HepG2 (cell line): Measurements from ENCODE around the gene TKFC. TPM values are rescaled to one million over a fixed set of nuclear protein-coding genes. Genes with fewer than 3 reads are reported as not detected.

Experiments
- CEBPB ChIP-seq: IDR thresholded peaks from 2 replicates; pipeline ENCODE4 v1.6.1; 2011; ENCODE audit warnings: low read depth, low read length, improper control_type of control experiment, borderline replicate concordance
- IRX3 ChIP-seq: sonication (generic); formaldehyde crosslinking; IDR thresholded peaks from 2 replicates; pipeline ENCODE4 v1.8.1; 2023; ENCODE audit warnings: mild to moderate bottlenecking, low read depth, missing genetic modification reagents, borderline replicate concordance
- MAF1 ChIP-seq: sonication (generic); formaldehyde crosslinking; IDR thresholded peaks from 2 replicates; pipeline ENCODE4 v1.5.0; 2020; ENCODE audit warnings: missing genetic modification reagents, borderline replicate concordance
- MEF2D ChIP-seq: sonication (generic); formaldehyde crosslinking; IDR thresholded peaks from 2 replicates; pipeline ENCODE4 v1.5.1; 2020; ENCODE audit warnings: mild to moderate bottlenecking, missing genetic modification reagents
- PCBP2 ChIP-seq: fragments of 200-400 bp; formaldehyde crosslinking; optimal IDR thresholded peaks from 2 replicates; pipeline ENCODE3; 2018; ENCODE audit warnings: low read length, low read depth; ENCODE audit not compliant: poor library complexity, severe bottlenecking
- PLRG1 ChIP-seq: fragments of 450-650 bp; conservative IDR thresholded peaks from 2 replicates; pipeline ENCODE4 v1.6.1; 2016
- POLR2G ChIP-seq: fragments of 200-400 bp; formaldehyde crosslinking; IDR thresholded peaks from 2 replicates; pipeline ENCODE4 v1.6.1; 2018; ENCODE audit warnings: mild to moderate bottlenecking, low read depth, low read length, moderate library complexity
- RBM39 ChIP-seq: fragments of 200-400 bp; formaldehyde crosslinking; IDR thresholded peaks from one replicate; pipeline ENCODE4 v1.6.1; 2018; ENCODE audit warnings: antibody characterized with exemption, mild to moderate bottlenecking, low read depth, low read length; ENCODE audit not compliant: poor library complexity, severe bottlenecking
- ZMYM4 ChIP-seq: sonication (generic); formaldehyde crosslinking; IDR thresholded peaks from 2 replicates; pipeline ENCODE4 v1.8.1; 2023; ENCODE audit warnings: mild to moderate bottlenecking, missing genetic modification reagents
- ZNF232 ChIP-seq: sonication (generic); formaldehyde crosslinking; IDR thresholded peaks from 2 replicates; pipeline ENCODE4 v1.4.0; 2020; ENCODE audit warnings: missing genetic modification reagents, borderline replicate concordance
- ZNF432 ChIP-seq: sonication (generic); formaldehyde crosslinking; IDR thresholded peaks from 2 replicates; pipeline ENCODE4 v1.5.0; 2020; ENCODE audit warnings: missing genetic modification reagents, mild to moderate bottlenecking, borderline replicate concordance
- ZNF563 ChIP-seq: sonication (generic); formaldehyde crosslinking; IDR thresholded peaks from 2 replicates; pipeline ENCODE4 v1.8.0; 2022; ENCODE audit warnings: mild to moderate bottlenecking, moderate library complexity, missing genetic modification reagents
- ZNF703 ChIP-seq: sonication (generic); formaldehyde crosslinking; IDR thresholded peaks from 2 replicates; pipeline ENCODE4 v1.5.1; 2020; ENCODE audit warnings: missing genetic modification reagents, mild to moderate bottlenecking, moderate library complexity, borderline replicate concordance
- ZNF737 ChIP-seq: sonication (generic); formaldehyde crosslinking; IDR thresholded peaks from 2 replicates; pipeline ENCODE4 v1.5.0; 2020; ENCODE audit warnings: missing genetic modification reagents, mild to moderate bottlenecking, borderline replicate concordance
- ZNF878 ChIP-seq: sonication (generic); formaldehyde crosslinking; IDR thresholded peaks from 2 replicates; pipeline ENCODE4 v1.8.1; 2023; ENCODE audit warnings: mild to moderate bottlenecking, missing genetic modification reagents, moderate library complexity
- ZSCAN12 ChIP-seq: sonication (generic); formaldehyde crosslinking; IDR thresholded peaks from 2 replicates; pipeline ENCODE4 v1.9.0; 2021; ENCODE audit warnings: mild to moderate bottlenecking, missing genetic modification reagents
- polyA plus RNA-seq, 8 experiments: library from polyadenylated mRNA; depleted of rRNA in 3 of 8; stranded (reverse) in 7 of 8; unstranded in 1 of 8; fragments of >200 nt; fragmentation: Illumina TruSeq in 4 of 8; extraction: Trizol in 4 of 8; gene quantifications; 2 replicates each; pipeline versions ENCODE4 v1.2.1 to v1.2.3, GENCODE V29; 2011 to 2016; ENCODE audit warnings: low read depth in 4 of 8, missing spikeins in 1 of 8, mixed read lengths in 1 of 8; ENCODE audit not compliant: insufficient read depth in 1 of 8
- total RNA-seq, 5 experiments: library from RNA; depleted of rRNA; stranded (reverse); fragments of >200 nt; fragmentation: Illumina TruSeq; extraction: Trizol; gene quantifications; 2 replicates each; pipeline ENCODE4 v1.2.3, GENCODE V29; 2016; ENCODE audit warnings: low read depth in 1 of 5
- TF ChIP-seq, protein P1 (sequence below): sonication (generic); formaldehyde crosslinking; IDR thresholded peaks from 2 replicates; pipeline ENCODE4 v1.4.0; 2020; ENCODE audit warnings: mild to moderate bottlenecking, missing genetic modification reagents
- TF ChIP-seq, protein P2 (sequence below): sonication (generic); formaldehyde crosslinking; IDR thresholded peaks from 2 replicates; pipeline ENCODE4 v1.8.0; 2022; ENCODE audit warnings: low read depth, missing genetic modification reagents

The TKFC gene
- total and polyA plus RNA-seq, 2 of the 13 experiments (the other 11 are each of a cell fraction or from before 2014, with no cell fraction given) = 147 to 197 TPM

DNA sequence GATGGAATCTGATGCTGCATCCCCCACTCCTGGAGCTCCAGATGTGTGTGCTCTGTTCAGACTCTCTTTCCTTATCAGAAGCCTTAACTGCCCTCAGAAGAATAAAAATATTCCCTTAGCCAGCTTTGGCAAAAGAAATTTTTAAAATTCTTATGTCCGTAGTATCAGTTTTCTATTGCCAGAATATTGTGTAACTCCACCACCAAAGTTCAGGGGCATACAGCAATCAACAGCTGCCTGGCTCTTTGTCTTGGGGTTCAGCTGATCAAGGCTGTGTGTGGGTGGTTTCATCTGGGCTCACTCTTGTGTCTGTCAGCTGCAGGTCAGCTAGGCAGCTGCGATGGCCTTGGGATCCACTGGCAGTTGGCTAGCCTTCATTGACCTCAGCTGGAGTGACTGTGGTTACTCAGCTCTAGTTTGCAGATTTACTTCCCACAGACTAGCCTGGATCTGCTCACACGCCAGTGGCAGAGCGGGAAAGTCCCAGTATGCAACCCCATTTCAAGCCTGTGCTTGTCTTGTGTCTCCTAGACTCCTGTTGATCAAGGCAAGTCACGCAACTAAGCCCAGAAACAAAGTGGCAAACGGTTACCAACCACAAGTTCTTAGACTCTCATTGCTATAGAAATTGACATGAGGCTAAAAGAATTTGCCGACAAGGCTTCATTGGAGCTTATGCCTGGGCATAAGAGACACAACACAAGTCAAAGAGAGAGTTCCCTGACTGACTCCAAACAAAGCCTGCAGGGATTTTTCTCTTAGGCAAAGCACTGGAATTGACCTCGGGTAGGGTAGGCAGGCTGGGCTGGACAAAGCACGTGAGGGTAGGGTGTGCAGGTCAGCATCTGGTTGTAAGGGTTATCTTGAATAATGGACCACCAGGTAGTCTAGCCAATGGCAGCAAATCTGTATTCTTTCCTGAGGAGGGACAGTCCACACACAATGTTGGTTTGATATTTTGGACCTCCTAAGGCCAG, 36.6 kb downstream of the TKFC start (continued):
- TF ChIP-seq ZNF703 (CRISPR knock-in tag) (no peak), ZNF878 (CRISPR knock-in tag) (no peak), RBM39 (no peak), PLRG1 (no peak), ZSCAN12 (CRISPR knock-in tag) (no peak), PCBP2 (no peak), ZNF563 (CRISPR knock-in tag) (peak; percentile 66; the same call in 1 of the 2 replicates), IRX3 (CRISPR knock-in tag) (no peak), MAF1 (no peak), ZNF232 (CRISPR knock-in tag) (no peak), MEF2D (peak; percentile 51; the same call in 1 of the 2 replicates), ZNF432 (CRISPR knock-in tag) (no peak), ZMYM4 (no peak), CEBPB (peak; percentile 93), ZNF737 (CRISPR knock-in tag) (no peak), POLR2G (no peak)
- TF ChIP-seq, protein P1, sequence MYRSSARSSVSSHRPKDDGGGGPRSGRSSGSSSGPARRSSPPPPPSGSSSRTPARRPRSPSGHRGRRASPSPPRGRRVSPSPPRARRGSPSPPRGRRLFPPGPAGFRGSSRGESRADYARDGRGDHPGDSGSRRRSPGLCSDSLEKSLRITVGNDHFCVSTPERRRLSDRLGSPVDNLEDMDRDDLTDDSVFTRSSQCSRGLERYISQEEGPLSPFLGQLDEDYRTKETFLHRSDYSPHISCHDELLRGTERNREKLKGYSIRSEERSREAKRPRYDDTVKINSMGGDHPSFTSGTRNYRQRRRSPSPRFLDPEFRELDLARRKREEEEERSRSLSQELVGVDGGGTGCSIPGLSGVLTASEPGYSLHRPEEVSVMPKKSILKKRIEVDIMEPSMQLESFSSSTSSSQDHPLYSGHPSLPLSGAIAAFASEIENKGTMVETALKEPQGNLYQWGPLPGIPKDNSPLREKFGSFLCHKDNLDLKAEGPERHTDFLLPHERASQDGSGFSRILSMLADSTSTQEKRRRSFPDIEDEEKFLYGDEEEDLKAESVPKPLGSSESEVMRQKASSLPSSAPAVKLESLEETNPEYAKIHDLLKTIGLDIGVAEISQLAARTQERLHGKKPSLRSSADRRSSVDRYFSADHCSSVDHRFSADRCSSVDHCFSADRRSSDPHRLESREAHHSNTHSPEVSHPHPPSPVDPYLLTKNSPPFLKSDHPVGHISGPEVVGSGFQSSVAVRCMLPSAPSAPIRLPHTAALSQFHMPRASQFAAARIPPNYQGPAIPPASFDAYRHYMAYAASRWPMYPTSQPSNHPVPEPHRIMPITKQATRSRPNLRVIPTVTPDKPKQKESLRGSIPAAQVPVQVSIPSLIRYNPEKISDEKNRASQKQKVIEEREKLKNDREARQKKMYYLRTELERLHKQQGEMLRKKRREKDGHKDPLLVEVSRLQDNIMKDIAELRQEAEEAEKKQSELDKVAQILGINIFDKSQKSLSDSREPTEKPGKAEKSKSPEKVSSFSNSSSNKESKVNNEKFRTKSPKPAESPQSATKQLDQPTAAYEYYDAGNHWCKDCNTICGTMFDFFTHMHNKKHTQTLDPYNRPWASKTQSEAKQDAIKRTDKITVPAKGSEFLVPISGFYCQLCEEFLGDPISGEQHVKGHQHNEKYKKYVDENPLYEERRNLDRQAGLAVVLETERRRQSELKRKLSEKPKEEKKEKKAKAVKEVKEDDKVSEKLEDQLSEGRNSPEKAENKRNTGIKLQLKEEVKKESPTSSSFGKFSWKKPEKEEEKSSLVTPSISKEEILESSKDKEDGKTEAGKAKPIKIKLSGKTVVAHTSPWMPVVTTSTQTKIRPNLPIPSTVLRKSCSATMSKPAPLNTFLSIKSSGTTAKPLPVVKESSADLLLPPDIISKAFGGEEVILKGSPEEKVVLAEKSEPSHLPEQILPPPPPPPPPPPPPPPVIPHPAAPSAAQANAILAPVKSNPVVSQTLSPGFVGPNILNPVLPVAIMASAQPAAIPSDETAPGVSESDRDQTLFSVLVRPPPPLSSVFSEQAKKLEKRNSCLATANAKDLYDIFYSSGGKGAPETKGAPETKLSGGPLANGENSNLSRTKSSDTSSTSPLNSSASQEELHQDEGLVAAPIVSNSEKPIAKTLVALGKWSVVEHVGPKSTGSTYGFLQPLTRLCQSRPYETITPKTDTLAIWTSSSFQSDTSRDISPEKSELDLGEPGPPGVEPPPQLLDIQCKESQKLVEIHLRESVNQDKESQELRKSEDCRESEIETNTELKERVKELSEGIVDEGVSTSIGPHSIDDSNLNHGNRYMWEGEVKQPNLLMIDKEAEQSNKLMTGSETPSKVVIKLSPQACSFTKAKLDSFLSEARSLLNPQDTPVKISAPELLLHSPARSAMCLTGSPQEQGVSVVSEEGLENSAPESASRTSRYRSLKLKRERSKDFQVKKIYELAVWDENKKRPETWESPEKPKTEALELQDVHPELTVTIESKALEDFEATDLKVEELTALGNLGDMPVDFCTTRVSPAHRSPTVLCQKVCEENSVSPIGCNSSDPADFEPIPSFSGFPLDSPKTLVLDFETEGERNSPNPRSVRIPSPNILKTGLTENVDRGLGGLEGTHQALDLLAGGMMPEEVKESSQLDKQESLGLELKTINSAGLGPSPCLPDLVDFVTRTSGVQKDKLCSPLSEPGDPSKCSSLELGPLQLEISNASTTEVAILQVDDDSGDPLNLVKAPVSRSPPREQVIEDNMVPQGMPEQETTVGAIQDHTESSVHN (CRISPR knock-in tag) = no peak
- TF ChIP-seq, protein P2, sequence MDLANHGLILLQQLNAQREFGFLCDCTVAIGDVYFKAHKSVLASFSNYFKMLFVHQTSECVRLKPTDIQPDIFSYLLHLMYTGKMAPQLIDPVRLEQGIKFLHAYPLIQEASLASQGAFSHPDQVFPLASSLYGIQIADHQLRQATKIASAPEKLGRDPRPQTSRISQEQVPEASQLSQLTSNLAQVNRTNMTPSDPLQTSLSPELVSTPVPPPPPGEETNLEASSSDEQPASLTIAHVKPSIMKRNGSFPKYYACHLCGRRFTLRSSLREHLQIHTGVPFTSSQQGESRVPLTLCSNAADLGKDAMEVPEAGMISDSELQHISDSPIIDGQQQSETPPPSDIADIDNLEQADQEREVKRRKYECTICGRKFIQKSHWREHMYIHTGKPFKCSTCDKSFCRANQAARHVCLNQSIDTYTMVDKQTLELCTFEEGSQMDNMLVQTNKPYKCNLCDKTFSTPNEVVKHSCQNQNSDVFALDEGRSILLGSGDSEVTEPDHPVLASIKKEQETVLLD (CRISPR knock-in tag) = no peak
